GM18909 (cell line): ENCODE results near the gene CREG1.
A peak's percentile ranks its signal among the peaks of the same experiment; 100 is the strongest.
"Not testable (repeated sequence)": the region's sequence is repeated elsewhere in the genome, so short reads cannot be mapped to it uniquely, and the experiment has no call there.

Experiments used
- ATAC-seq: cut with Tn5 transposase; IDR thresholded peaks from one replicate; pipeline ENCODE4 v1.9.1; 2021; ENCODE audit warnings: mild to moderate bottlenecking; ENCODE audit not compliant: unreplicated experiment, poor library complexity

The CREG1 gene

DNA sequence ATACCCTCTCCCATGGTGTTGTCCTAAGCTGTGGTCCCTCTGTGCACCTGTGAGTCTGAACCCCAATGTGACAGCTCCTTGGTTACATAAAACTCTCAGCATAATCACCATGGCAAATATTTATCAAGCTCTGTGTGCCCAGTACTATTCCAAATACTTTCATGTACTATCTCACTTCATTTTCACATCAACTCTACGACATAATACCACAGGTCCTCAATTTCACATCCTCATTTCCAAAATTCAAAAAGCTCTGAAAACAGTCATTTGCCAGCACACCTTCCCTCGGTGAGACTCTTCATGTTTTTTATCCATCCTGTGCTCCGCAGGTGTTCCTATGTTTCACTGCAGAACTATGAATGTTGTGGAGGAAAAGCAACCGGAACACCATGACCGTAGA lies 12.4 kb upstream of the CREG1 start:
- no peak for ATAC-seq

GRCh38 chr1:167564612-167565270 lies 11.2 kb upstream of the CREG1 start:
- no peak for ATAC-seq

DNA sequence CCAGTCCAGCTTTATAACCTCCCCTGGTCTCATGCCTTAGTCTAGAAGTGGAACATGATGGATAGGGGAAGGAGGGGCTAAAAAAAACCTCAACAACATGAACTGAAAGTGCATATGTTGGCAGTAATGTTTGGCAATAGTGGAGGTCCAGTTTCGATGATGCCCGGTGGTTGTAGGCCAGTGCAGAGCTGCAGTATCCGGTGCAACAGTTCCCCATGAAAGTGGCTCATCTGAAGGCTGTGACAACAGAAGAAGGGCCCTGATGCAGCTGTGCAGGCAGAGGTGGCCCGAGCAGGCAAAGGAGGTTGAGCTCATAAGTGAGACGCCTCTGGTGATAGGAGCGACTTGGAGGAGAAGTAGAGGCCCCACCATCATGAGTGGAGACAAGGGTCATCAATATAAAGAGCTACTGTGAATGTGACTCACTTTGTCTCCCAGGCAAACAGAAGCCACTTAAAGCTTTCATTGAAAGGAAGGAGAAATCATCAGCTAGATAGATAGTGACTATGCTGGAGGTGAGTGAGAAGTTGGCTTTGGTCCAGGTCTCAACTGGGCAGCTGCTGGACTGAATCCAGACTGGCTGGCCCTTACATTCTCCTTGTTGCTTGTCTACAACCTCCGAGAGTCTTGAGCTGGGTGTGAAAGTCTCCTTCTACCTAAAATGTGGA lies 10.2 kb upstream of the CREG1 start:
- ATAC-seq, result no peak

DNA sequence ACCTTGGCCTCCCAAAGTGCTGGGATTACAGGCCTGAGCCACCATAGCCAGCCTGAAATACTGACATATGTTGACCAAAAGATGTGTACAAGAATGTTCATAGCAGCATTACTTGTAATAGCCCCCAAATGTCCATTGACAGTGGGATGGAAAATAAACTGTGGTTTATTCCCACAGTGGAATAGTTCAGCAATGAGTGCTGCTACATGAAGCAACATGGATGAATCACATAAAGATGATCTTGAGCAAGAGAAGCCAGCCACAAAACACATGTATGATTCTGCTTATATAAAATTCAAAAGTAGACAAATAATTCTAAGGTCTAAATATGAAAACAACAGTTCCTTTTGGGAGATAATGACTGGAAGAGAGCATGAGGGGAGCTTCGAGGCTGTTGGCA lies 9.1 kb upstream of the CREG1 start:
- ATAC-seq, result no peak

- no peak for ATAC-seq
These were observed 8.2 kb upstream of the CREG1 start for GRCh38 chr1:167561753-167562152.

DNA sequence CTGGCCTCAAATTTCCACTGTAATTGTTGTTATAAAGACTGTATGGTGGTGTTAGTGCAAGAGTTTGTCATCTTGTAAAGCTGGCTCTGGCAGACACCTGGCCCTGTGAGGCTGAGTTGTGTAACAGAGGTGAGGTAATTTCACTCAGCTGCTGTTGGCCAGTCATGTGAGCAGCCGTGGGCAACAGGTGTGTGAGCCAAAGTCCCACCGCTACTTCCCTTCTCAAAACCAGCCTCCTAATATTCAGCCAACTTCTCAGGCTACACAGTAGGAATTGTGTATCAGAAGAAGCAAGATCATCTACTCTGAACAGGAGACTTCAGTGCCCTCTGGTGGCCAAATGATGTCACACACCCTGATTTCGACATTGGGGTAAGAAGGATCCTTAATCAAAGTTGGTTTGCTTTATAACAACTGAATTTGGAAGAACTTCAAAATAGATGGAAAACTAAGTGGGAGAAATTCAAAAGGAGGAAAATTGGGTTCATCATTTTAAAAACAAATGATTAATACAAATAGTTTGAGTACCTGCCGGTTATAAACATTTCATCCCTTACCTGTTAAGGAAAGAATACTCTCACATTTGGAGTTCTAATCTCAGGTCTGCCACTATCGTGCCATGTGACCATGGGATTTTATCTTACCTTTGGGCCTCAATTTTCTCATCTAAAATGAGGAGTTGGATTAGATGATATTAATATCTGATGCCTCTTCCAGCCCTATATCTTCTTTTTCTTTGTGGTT lies 2.6 kb upstream of the CREG1 start:
- peak; percentile 30 for ATAC-seq

GRCh38 chr1:167555072-167555471 lies 1.5 kb upstream of the CREG1 start:
- not testable (repeated sequence) for ATAC-seq

DNA sequence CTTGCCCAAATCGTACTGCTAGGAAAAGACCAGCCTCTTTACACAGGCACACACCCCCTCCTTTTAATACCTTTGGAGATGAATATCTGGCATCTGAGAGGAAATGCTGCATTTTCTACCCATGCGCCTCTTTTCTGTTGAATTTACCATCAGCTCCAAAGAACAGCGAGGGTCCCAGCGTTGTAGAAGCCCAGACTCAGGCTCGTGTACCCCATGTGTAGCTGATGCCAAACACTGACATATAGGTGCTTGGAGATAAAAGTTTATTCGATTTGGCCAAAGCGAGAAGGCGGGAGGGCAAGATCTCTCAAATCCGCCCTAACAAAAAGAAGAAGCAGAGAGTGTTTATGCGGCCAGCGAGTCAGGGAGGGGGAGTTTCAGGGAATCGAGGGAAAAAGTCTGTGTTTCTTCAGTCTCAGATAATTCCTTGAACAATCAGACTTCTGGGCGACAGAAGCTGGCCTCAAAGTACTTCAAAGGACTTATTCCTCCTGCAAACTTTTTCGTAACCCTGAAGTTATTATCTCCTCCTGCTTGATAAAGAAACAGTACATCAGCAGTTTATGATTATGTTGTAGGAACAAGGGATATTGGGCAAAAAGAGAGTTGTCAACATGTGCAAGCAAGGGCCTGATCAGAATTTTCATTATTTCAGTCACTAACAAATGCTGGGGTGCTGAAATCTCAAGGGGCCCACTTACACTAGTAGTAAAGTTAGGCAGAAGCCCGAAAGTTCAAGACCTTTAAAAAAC lies 642 bp upstream of the CREG1 start:
- peak; percentile 19 for ATAC-seq

DNA sequence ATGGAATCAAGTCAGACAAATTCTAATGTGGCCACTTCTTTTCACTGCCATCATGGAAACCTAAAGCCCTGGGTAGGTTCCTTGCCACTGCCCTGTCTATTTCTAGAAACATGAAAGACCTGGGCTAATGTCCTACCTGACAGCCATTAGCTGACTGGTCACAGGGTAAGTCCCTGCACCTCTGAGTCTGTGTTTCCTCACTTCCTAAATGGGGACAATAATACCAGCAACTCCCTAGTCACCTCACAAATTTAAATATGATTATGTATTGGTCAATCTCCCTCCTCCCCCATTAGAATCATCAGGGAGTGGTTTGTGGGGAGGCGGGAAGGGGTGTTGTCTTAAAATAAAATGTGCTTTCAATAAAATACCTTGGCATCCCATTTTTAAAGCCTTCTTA lies 2.2 kb downstream of the CREG1 start:
- no peak for ATAC-seq

DNA sequence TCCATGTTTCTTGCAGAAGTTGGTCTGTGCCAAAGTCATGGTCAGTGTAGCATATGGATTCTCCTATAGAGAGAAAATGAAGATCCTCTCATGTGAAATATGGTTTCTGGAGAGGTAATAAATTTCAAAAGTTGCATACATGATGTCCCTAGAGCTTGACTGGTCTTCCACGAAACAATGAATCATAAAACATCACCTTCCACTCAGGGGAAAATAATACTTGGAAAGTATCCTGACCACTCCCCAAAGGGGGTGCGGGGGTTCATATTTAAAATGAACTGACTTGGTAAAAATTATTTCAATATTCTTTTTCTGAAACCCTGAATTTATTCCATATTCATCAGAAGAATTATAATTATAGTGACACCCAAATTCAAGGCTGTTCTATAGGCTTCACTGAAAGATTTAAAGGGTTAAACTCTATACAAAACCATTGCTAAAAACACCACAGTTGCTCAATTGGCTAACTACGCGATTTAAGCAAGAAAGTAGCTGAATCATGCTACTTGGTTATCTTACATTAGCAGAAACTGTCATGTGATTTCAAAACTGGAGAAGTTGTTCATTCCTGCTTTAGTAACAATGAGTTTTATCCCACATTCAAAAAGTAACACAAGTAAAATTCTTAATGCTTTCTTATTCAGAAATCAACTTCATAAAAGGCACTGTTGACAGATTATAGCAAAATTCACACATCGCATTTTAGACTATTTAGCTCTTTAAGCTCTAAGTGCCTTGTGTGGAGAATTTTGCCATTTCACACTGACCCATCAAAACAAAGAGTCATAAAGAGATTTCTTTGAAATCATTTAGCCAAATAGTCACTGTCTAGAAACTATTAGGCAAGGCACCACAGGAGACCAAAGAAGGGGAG lies 5.3 kb downstream of the CREG1 start:
- ATAC-seq, result no peak

DNA sequence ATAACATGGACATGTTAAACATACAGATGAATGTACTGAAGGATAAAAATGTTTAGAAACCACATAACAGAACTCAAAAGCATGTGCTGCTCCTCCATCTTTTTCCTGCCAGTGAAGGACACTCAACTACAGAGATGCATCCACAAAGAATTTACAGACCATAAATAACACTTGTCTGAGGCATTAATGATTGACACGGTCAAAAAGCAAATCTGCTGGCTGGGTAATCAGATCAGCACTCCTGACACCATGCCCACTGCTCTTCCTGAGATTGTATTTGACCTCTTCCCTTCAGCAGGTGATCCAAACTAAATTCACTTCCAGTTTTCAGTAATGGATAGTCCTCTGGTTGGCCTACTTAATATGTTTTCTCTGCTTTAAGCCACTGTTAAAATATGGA lies 6.6 kb downstream of the CREG1 start:
- no peak for ATAC-seq

DNA sequence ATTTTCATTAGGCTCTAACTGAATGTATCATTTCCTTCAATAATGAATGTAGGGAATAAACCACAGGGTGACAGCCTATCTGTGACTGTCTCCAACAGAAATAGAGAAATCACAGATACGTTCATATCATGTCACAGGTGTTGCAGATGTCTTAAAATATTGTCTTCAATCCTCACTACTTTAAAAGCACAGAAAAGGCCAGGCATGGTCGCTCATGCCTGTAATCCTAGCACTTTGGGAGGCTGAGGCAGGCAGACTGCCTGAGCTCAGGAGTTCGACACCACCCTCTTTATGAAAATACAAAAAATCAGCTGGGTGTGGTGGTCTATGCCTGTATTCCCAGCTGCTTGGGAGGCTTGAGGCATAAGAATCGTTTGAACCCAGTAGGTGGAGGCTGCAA lies 8.2 kb downstream of the CREG1 start:
- no peak for ATAC-seq

DNA sequence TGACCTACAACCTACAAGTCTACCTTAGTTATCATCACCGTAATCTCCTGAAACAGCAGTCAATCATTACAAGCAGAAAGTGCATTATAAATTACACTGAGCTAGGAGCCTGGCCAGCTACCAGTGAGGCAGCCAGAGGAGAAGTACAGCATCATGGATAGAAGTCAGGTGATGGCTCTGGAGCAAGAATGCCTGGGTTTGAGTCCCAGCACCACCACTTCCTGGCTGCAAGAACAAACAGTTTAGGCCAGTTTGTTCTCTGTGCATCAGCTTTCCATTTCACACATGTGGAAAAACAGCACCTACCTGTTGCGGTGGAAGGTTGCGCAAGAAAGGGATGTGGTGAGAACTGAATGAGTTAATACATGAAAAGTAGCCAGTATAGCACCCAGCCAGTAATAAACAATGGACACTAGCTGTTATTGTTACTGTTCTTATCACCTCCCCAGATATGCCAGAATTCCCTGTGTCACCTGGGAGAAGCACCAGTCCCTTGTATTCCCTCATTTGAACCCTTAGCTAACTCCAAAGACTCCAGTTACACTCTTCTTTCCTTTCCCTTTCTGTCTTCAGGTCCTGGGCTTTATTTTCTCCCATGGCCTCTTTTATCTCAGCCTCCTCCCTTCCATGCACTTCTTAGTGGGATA lies 9.0 kb downstream of the CREG1 start:
- no peak for ATAC-seq

DNA sequence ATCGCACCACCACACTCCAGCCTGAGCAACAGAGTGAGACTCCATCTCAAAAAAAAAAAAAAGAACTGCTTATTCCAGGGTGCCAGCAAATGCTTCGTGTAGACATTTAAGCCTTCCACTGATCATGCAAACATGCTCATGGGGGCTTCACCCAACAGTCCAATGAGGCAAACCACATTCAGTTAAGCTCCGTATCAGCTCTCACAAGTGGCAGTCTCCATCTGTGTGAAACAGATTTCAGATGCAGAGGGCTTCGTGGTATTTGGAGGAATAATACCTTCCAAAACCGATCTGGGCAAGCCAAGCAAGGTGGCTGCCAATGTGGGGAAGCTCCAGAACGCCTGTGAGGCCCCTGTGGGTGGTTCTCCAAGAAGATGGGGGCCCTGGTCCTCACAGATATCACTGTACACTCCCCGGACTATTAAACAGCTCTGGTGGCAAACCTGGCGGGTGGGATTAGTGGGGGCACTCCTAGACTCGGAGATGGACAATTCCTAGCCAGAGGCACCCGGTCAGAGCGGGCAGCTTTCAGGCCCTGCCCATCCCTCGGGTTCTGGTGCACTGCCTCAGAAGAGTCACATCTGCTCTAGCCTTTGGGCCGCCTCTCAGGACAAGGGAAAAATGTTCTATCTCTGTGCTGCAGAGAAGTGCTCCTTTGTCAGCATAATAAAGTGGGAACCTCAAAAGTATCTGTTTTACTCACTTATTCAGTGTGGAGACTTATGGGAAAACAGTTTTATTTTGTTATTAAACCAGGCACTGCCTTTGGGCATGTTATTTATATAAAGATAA lies 10.2 kb downstream of the CREG1 start:
- no peak for ATAC-seq

DNA sequence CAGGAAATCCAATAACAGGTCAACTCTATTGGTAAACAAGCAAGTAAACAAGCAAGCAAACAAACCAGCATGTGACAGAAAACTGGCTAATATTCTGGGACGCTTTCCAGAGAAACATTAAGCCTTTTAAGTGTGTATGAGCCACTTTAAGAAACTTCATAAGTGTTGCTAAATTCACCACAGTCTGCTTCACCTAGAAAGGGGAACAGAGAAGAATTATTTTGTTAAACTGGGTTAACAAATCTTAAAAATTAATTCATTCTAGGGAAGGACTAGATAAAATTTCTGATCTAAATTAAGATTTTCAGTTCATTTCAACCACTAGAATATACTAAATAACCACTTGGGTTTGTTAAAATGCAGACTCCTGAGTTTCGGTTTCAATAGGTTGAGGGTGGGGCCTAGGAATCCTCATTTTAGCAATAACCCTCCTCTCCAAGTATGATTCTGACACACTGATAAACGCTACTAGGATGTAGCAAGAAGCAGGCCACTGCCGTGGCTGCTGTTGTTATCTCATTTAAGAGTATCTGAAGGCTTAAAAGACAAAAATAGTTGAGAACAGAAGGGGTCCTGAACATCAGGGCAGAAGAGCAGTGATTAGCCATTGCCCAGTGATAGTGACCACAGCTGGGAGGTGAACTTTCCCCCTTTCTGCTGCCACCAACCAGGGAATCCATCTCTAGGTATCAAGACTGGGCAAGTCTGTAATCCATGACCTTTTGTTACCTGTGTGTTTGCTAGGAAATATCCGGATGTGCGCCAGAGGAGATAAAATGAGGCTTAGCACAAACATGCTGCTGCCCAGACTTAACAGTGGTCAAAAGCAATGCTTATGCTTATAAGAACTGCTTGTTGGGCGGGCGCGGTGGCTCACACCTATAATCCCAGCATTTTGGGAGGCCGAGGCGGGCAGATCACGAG lies 11.2 kb downstream of the CREG1 start:
- ATAC-seq, result no peak

GRCh38 chr1:167541610-167542009 lies 12.0 kb downstream of the CREG1 start:
- no peak for ATAC-seq

DNA sequence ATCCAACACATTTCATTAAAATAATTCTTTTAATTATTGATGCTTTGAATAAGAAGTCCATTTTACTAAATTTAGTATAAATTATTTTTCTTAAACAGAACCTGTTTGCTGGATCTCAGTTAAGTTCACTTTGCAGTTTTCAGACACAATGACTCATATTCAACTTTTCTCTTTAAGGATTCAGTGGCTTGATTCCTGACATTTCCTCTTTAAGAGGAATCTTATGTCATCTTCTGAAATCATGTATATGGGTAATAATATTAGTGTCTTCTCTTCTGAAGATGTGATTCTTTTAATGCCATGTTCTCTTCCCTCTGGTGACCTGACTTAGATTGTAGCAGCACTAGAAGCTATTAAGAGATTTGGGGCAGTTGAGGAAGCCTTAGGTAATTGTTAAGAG lies 12.6 kb downstream of the CREG1 start:
- no peak for ATAC-seq

- no peak for ATAC-seq
These were observed 14.9 kb downstream of the CREG1 start for GRCh38 chr1:167538657-167539056.
